Measurements from ENCODE around the gene SKOR1.

- TF ChIP-seq POLR2A (IDR thresholded peaks at IDR 0.05) (no peak), EP300 (IDR thresholded peaks at IDR 0.05) (no peak), CTCF (IDR thresholded peaks at IDR 0.05) (no peak)
Observed at GRCh38 chr15:67873777-67874176, 48.5 kb downstream of the SKOR1 start.

Measured in suprapubic skin (tissue), 3 donors.